ENCODE measurements around the gene IQCF5. TPM values are rescaled to one million over a fixed set of nuclear protein-coding genes. Genes with fewer than 3 reads are reported as not detected.
"Not testable (repeated sequence)": the region's sequence is repeated elsewhere in the genome, so short reads cannot be mapped to it uniquely, and the experiment has no call there.

IQCF5 gene
- total RNA-seq, 1 experiment from 2014 or later: not detected

GRCh38 chr3:51904034-51904823, 28.8 kb upstream of the IQCF5 start:
- ChIA-PET CTCF (no interaction called here), POLR2A (no interaction called here)
- TF ChIP-seq POLR2AphosphoS5 (IDR thresholded peaks at IDR 0.05; ENCODE audit: low read depth, low read length): no peak
- TF ChIP-seq REST (IDR thresholded peaks at IDR 0.05; ENCODE audit: insufficient read depth in 1 of 2, low read depth in 2 of 2, low read length in 1 of 2): no peak
- TF ChIP-seq SIN3A (IDR thresholded peaks at IDR 0.05; ENCODE audit: borderline replicate concordance, insufficient read depth, low read depth, low read length): no peak
- no peak for TF ChIP-seq CTCF (IDR thresholded peaks at IDR 0.05)
- no peak for TF ChIP-seq TCF7L2 (IDR thresholded peaks at IDR 0.05; ENCODE audit: low read depth, low read length)
- in situ Hi-C loops (cut with HindIII; ENCODE audit: low pct_unique_long_range_greater_than_20kb, low sequenced_read_pairs): no loop called here
- DNase-seq (ENCODE audit: low read depth, low spot score): no peak
- H3K4me1 ChIP-seq (ENCODE audit: control insufficient read depth, insufficient read depth, low read length): no peaks in the 10 kb centered on the region
- intact Hi-C loops (cut with micrococcal nuclease; ENCODE audit: unreplicated experiment): no loop called here
- no peaks in the 10 kb centered on the region for H3K9me3 ChIP-seq (ENCODE audit: control insufficient read depth, insufficient read depth, low read depth, low read length)
- H3K36me3 ChIP-seq (ENCODE audit: control insufficient read depth, insufficient read depth, low read length): no peaks in the 10 kb centered on the region
- no peak overlapping the region for H3K27ac ChIP-seq (ENCODE audit: low read length)
- H3K4me3 ChIP-seq (ENCODE audit: low read depth in 2 of 2, low read length in 2 of 2): no peak overlapping the region
- no peak for ATAC-seq
- no peaks in the 10 kb centered on the region for H3K27me3 ChIP-seq (ENCODE audit: control insufficient read depth, insufficient read depth, low read length)
- no TSS peak for BruUV-seq (replicated peaks)

- ATAC-seq; H3K27me3 ChIP-seq (ENCODE audit: control insufficient read depth, insufficient read depth, low read length); DNase-seq (ENCODE audit: low read depth, low spot score); H3K36me3 ChIP-seq (ENCODE audit: control insufficient read depth, insufficient read depth, low read length); BruUV-seq (replicated peaks); POLR2A ChIA-PET; H3K27ac ChIP-seq (ENCODE audit: low read length); H3K9me3 ChIP-seq (ENCODE audit: control insufficient read depth, insufficient read depth, low read depth, low read length); intact Hi-C loops (cut with micrococcal nuclease; ENCODE audit: unreplicated experiment); in situ Hi-C loops (cut with HindIII; ENCODE audit: low pct_unique_long_range_greater_than_20kb, low sequenced_read_pairs); H3K4me3 ChIP-seq (ENCODE audit: low read depth in 2 of 2, low read length in 2 of 2); CTCF ChIA-PET; H3K4me1 ChIP-seq (ENCODE audit: control insufficient read depth, insufficient read depth, low read length): not testable (repeated sequence)
These were observed 27.0 kb upstream of the IQCF5 start for GRCh38 chr3:51902361-51902760.

- intact Hi-C loops (cut with micrococcal nuclease; ENCODE audit: unreplicated experiment); ATAC-seq; in situ Hi-C loops (cut with HindIII; ENCODE audit: low pct_unique_long_range_greater_than_20kb, low sequenced_read_pairs); H3K27me3 ChIP-seq (ENCODE audit: control insufficient read depth, insufficient read depth, low read length); H3K27ac ChIP-seq (ENCODE audit: low read length); H3K36me3 ChIP-seq (ENCODE audit: control insufficient read depth, insufficient read depth, low read length); BruUV-seq (replicated peaks); H3K9me3 ChIP-seq (ENCODE audit: control insufficient read depth, insufficient read depth, low read depth, low read length); DNase-seq (ENCODE audit: low read depth, low spot score); H3K4me3 ChIP-seq (ENCODE audit: low read depth in 2 of 2, low read length in 2 of 2); CTCF ChIA-PET; POLR2A ChIA-PET; H3K4me1 ChIP-seq (ENCODE audit: control insufficient read depth, insufficient read depth, low read length): not testable (repeated sequence)
These were observed 24.6 kb upstream of the IQCF5 start for GRCh38 chr3:51900043-51900442.
